SK-N-SH (cell line): ENCODE data around the gene CCDC121. TPM values are rescaled to one million over a fixed set of nuclear protein-coding genes. Genes with fewer than 3 reads are reported as not detected.
"Not testable (repeated sequence)": the region's sequence is repeated elsewhere in the genome, so short reads cannot be mapped to it uniquely, and the experiment has no call there.

Experiments
- CTCF ChIA-PET: fragments of 300-600, 350-600 bp; formaldehyde crosslinking; extraction: SDS; loops from one replicate; lab custom pipeline; 2021; lab: Yijun Ruan, JAX
- POLR2A ChIA-PET: fragments of 350-600 bp; sonication (Branson Sonifier 250); formaldehyde crosslinking; extraction: SDS; loops from one replicate; lab custom pipeline; 2020; ENCODE audit warnings: antibody characterized with exemption, inconsistent platforms; lab: Yijun Ruan, JAX
- DNase-seq: peaks from one replicate; pipeline ENCODE4 v3.0.0; 2012
- H2AFZ ChIP-seq: fragments of 200-600 bp; sonication (generic); 2 replicates; pipeline ENCODE4 v1.8.1; 2016; ENCODE audit warnings: antibody characterized with exemption, mild to moderate bottlenecking, low read depth
- H3F3A ChIP-seq: fragments of 200-600 bp; sonication (generic); replicated peaks from 2 replicates; pipeline ENCODE3; 2016; ENCODE audit warnings: antibody characterized with exemption, mild to moderate bottlenecking; ENCODE audit not compliant: insufficient read depth
- H3K27ac ChIP-seq, 2 experiments: fragments of 200-500 bp in 1 of 2; fragments of 200-600 bp in 1 of 2; sonication (Bioruptor generic) in 1 of 2; sonication (generic), shearing (Covaris generic) in 1 of 2; 2 replicates each; pipeline versions ENCODE4 v1.5.1 to v1.6.1; 2014 to 2016; ENCODE audit warnings: low read depth in 2 of 2, inconsistent platforms in 1 of 2, low read length in 1 of 2, mild to moderate bottlenecking in 1 of 2, mixed read lengths in 1 of 2
- H3K27me3 ChIP-seq: fragments of 200-600 bp; sonication (generic), shearing (Covaris generic); 2 replicates; pipeline ENCODE4 v1.6.1; 2016; ENCODE audit warnings: mixed run types; ENCODE audit not compliant: insufficient read depth
- H3K36me3 ChIP-seq, 2 experiments: fragments of 200-500 bp in 1 of 2; fragments of 200-600 bp in 1 of 2; sonication (Bioruptor generic) in 1 of 2; sonication (generic) in 1 of 2; replicated peaks in 1 of 2; 2 replicates each; pipeline versions ENCODE3 to v1.5.1; 2014 to 2016; ENCODE audit warnings: low read length in 1 of 2, mild to moderate bottlenecking in 1 of 2; ENCODE audit not compliant: insufficient read depth in 2 of 2, control insufficient read depth in 1 of 2
- H3K4me1 ChIP-seq, 2 experiments: fragments of 200-500 bp in 1 of 2; fragments of 200-600 bp in 1 of 2; sonication (Bioruptor generic) in 1 of 2; sonication (generic), shearing (Covaris generic) in 1 of 2; 2 replicates each; pipeline versions ENCODE4 v1.5.1 to v1.6.1; 2014 to 2016; ENCODE audit warnings: low read depth in 1 of 2, low read length in 1 of 2, mixed run types in 1 of 2; ENCODE audit not compliant: insufficient read depth in 2 of 2, control insufficient read depth in 1 of 2
- H3K4me2 ChIP-seq: fragments of 200-600 bp; sonication (generic), shearing (Covaris generic); 2 replicates; pipeline ENCODE4 v1.6.1; 2017; ENCODE audit warnings: mixed run types
- H3K4me3 ChIP-seq, 2 experiments: fragments of 200-500 bp in 1 of 2; fragments of 200-600 bp in 1 of 2; sonication (Bioruptor generic) in 1 of 2; sonication (generic), shearing (Covaris generic) in 1 of 2; 2 replicates each; pipeline versions ENCODE4 v1.5.1 to v1.8.1; 2014 to 2016; ENCODE audit warnings: low read depth in 2 of 2, inconsistent platforms in 1 of 2, low read length in 1 of 2, mild to moderate bottlenecking in 1 of 2, mixed read lengths in 1 of 2, moderate library complexity in 1 of 2
- H3K79me2 ChIP-seq: fragments of 200-600 bp; sonication (generic); 2 replicates; pipeline ENCODE4 v1.8.1; 2017; ENCODE audit warnings: mild to moderate bottlenecking; ENCODE audit not compliant: insufficient read depth
- H3K9ac ChIP-seq: fragments of 200-600 bp; sonication (generic); 2 replicates; pipeline ENCODE4 v1.6.1; 2017; ENCODE audit warnings: mixed run types
- H3K9me2 ChIP-seq: fragments of 200-600 bp; sonication (generic); 2 replicates; pipeline ENCODE4 v1.6.1; 2017; ENCODE audit warnings: mixed run types
- H3K9me3 ChIP-seq: fragments of 200-600 bp; sonication (generic); 2 replicates; pipeline ENCODE4 v1.6.1; 2017; ENCODE audit warnings: mixed run types, mild to moderate bottlenecking, moderate library complexity
- H4K20me1 ChIP-seq: fragments of 200-600 bp; sonication (generic); 2 replicates; pipeline ENCODE4 v1.6.1; 2017; ENCODE audit warnings: mild to moderate bottlenecking, mixed run types; ENCODE audit not compliant: insufficient read depth
- CTCF ChIP-seq: fragments of 200-600 bp; sonication (generic); IDR thresholded peaks from 2 replicates; pipeline ENCODE4 v1.6.1; 2017; ENCODE audit warnings: antibody characterized with exemption, mild to moderate bottlenecking, moderate library complexity
- ELF1 ChIP-seq: IDR thresholded peaks from 2 replicates; pipeline ENCODE4 v1.4.0; 2012
- EZH2phosphoT487 ChIP-seq: fragments of 200-600 bp; sonication (generic); IDR thresholded peaks from 2 replicates; pipeline ENCODE4 v1.6.1; 2017; ENCODE audit warnings: low read depth, mixed run types, mild to moderate bottlenecking, antibody characterized with exemption, moderate library complexity, borderline replicate concordance
- FOXM1 ChIP-seq: IDR thresholded peaks from 2 replicates; pipeline ENCODE4 v1.4.0; 2012; ENCODE audit warnings: low read depth, mild to moderate bottlenecking
- GABPA ChIP-seq: IDR thresholded peaks from 2 replicates; pipeline ENCODE4 v1.4.0; 2012; ENCODE audit warnings: low read depth, mild to moderate bottlenecking
- IRF3 ChIP-seq: fragments of 150-350 bp; IDR thresholded peaks from 2 replicates; pipeline ENCODE4 v1.6.1; 2016; ENCODE audit warnings: mild to moderate bottlenecking, low read depth, low read length
- JUND ChIP-seq: IDR thresholded peaks from 2 replicates; pipeline ENCODE4 v1.4.0; 2012
- MAX ChIP-seq: IDR thresholded peaks from 2 replicates; pipeline ENCODE4 v1.4.0; 2012; ENCODE audit warnings: low read depth
- MXI1 ChIP-seq: IDR thresholded peaks from 2 replicates; pipeline ENCODE4 v1.6.1; 2012; ENCODE audit warnings: mild to moderate bottlenecking, low read depth, low read length, improper control_type of control experiment
- NFIC ChIP-seq: IDR thresholded peaks from 2 replicates; pipeline ENCODE4 v1.4.0; 2012; ENCODE audit warnings: borderline replicate concordance
- NRF1 ChIP-seq: IDR thresholded peaks from 2 replicates; pipeline ENCODE4 v1.6.1; 2012; ENCODE audit warnings: low read depth, mild to moderate bottlenecking, low read length
- PBX3 ChIP-seq: IDR thresholded peaks from 2 replicates; pipeline ENCODE4; 2012
- RCOR1 ChIP-seq: fragments of 150-350 bp; IDR thresholded peaks from 2 replicates; pipeline ENCODE4 v1.6.1; 2017; ENCODE audit warnings: antibody characterized with exemption, low read length
- REST ChIP-seq: IDR thresholded peaks from 2 replicates; pipeline ENCODE4 v1.6.1; 2012; ENCODE audit warnings: mild to moderate bottlenecking, low read depth, low read length, moderate library complexity
- SIN3A ChIP-seq: IDR thresholded peaks from 2 replicates; pipeline ENCODE4 v1.6.1; 2012; ENCODE audit warnings: low read depth, mild to moderate bottlenecking, low read length, moderate library complexity, borderline replicate concordance
- TAF1 ChIP-seq: IDR thresholded peaks from 2 replicates; pipeline ENCODE4 v1.6.1; 2012; ENCODE audit warnings: low read depth, mild to moderate bottlenecking, low read length, moderate library complexity, borderline replicate concordance
- TCF12 ChIP-seq: IDR thresholded peaks from 2 replicates; pipeline ENCODE4 v1.4.0; 2012
- TEAD4 ChIP-seq: IDR thresholded peaks from 2 replicates; pipeline ENCODE4 v1.4.0; 2012; ENCODE audit warnings: mild to moderate bottlenecking, borderline replicate concordance; ENCODE audit not compliant: insufficient read depth
- USF2 ChIP-seq: fragments of 150-350 bp; IDR thresholded peaks from 2 replicates; pipeline ENCODE4 v1.6.1; 2017; ENCODE audit warnings: antibody characterized with exemption, low read length, low read depth, borderline replicate concordance
- YY1 ChIP-seq: IDR thresholded peaks from 2 replicates; pipeline ENCODE4 v1.4.0; 2012; ENCODE audit warnings: low read depth, mild to moderate bottlenecking
- WGBS: methylation state at CpG from one replicate; pipeline ENCODE4 v1.1.6; 2017; ENCODE audit warnings: low lambda C conversion rate; 5-methylcytosine and 5-hydroxymethylcytosine counted together
- polyA plus RNA-seq, 3 experiments: library from polyadenylated mRNA; depleted of rRNA; stranded (reverse); fragments of >200 nt; gene quantifications; 2 replicates each; pipeline ENCODE4 v1.2.3, GENCODE V29; 2012

Gene CCDC121
- polyA plus RNA-seq, 1 of the 3 experiments (the other 2 are of a cell fraction) = 2.3 TPM

GRCh38 chr2:27596627-27597026 lies 32.2 kb downstream of the CCDC121 start:
- H3F3A ChIP-seq = peaks cover 11% of the 10 kb centered on the region
- ChIA-PET POLR2A (no interaction called here), CTCF (interaction anchor here (0.8 to 1.4 kb wide), 3 partner anchors 25 to 273 kb away, joined by 3 to 5 read pairs (median 3); no protein-coding TSS in a partner anchor)
- 92% methylated on average over 1 of the region's 1 CpG for WGBS
- no peaks in the 10 kb centered on the region for H3K9me3 ChIP-seq
- H3K36me3 ChIP-seq = peaks cover 25 to 34% of the 10 kb centered on the region in 2 experiments
- DNase-seq = no peak
- peaks cover 98% of the 10 kb centered on the region for H3K79me2 ChIP-seq
- no peaks in the 10 kb centered on the region for H3K9me2 ChIP-seq
- H3K27ac ChIP-seq = no peak overlapping the region
- H3K4me3 ChIP-seq = no peak overlapping the region
- H3K4me2 ChIP-seq = no peak overlapping the region
- H3K27me3 ChIP-seq = no peaks in the 10 kb centered on the region
- H3K9ac ChIP-seq = no peak overlapping the region
- H2AFZ ChIP-seq = no peak overlapping the region
- peaks cover 0 to 6% of the 10 kb centered on the region in 2 experiments; a peak in 1 of 4 replicates for H3K4me1 ChIP-seq
- H4K20me1 ChIP-seq = peaks cover 37% of the 10 kb centered on the region
- TF ChIP-seq REST (no peak), RCOR1 (no peak), EZH2phosphoT487 (no peak), FOXM1 (no peak), YY1 (no peak), JUND (no peak), TEAD4 (no peak), NFIC (no peak), ELF1 (no peak), PBX3 (no peak), NRF1 (no peak), GABPA (no peak), TAF1 (no peak), CTCF (no peak), SIN3A (no peak), TCF12 (no peak), IRF3 (no peak), MXI1 (no peak), USF2 (no peak), MAX (no peak)

- H3K27me3 ChIP-seq, H3K4me2 ChIP-seq, CTCF ChIA-PET, H2AFZ ChIP-seq, H3K9ac ChIP-seq, H3K9me3 ChIP-seq, DNase-seq, H3F3A ChIP-seq, H3K4me1 ChIP-seq, H3K9me2 ChIP-seq, POLR2A ChIA-PET, H3K27ac ChIP-seq, H3K4me3 ChIP-seq: not testable (repeated sequence)
- Histone ChIP-seq H3K36me3 (peaks cover 15 to 35% of the 10 kb centered on the region in 2 experiments), H4K20me1 (peaks cover 35% of the 10 kb centered on the region), H3K79me2 (peaks cover 98% of the 10 kb centered on the region)
- WGBS = 95% methylated on average over 9 of the region's 9 CpGs
These were observed 33.4 kb downstream of the CCDC121 start for GRCh38 chr2:27595412-27595811.
